ENCODE data around the gene ZBTB17.

Gene ZBTB17

DNA sequence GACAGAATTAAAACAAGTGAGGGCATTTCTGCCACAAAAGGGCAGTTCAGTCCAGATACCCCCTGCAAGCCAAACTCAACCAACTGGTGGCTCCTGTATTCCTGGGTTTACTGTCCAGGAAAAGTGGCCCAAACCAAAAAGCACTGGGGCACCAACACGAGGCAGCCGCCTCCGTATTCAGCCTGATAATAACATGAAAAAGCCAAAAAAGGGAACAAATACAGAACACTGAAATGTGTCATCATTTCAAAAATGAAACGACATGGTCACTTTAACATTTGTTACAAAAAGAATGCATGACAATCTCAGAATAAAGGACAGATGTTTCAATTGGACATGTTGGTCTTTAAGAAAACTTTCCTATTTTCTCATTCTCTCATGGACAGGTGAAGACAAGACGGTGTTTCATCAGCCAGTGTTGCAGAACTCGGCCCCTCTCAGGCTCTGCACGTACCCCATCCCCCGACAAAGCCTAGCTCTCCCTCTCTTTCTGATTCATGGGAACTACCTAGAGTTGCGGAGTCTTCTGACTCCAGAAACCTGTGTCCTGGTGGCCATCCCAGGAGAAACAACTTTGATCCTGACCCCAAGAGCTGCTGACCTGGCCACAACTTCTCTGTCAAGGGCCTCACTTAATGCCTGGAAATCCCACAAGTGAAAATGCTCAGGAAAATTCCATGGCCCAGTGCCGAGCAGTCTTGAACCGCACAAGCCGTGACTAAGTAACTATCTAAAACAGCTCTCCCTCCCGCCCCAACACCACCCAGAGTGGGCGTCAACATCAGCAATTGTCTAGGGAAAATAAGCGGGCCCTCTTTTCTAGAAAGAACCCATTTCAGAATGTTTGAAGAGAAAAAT, 27.1 kb downstream of the ZBTB17 start:
- in situ Hi-C loops (cut with HindIII; ENCODE audit: low sequenced_read_pairs) = no loop called here

DNA sequence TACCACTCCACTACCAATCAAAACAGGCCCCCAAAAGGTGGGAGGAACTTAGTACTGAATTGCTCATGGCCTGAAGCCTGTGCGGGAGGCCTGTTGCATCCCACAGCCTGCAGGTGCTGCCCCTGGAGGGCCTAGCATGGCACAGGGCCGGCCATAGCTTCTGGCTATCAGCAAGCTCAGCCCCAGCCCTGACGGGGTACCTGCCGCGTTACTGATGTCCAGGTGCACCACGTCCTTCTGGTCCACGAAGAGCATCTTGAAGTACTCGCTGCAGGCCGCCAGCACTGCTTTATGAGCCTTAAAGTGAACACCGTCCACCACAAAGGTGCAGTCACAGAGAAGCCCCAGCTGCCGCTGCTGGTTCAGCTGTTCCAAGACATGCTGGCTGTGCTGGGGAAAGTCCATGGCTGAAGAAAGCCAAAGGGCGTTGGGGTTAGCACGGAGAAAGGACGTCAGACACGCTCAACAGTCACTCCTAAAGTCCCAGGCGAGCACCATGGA, 27.8 kb downstream of the ZBTB17 start:
- in situ Hi-C loops (cut with HindIII; ENCODE audit: low sequenced_read_pairs) = no loop called here

GRCh38 chr1:15947382-15948090, 28.4 kb downstream of the ZBTB17 start:
- in situ Hi-C loops (cut with HindIII; ENCODE audit: low sequenced_read_pairs) = no loop called here

DNA sequence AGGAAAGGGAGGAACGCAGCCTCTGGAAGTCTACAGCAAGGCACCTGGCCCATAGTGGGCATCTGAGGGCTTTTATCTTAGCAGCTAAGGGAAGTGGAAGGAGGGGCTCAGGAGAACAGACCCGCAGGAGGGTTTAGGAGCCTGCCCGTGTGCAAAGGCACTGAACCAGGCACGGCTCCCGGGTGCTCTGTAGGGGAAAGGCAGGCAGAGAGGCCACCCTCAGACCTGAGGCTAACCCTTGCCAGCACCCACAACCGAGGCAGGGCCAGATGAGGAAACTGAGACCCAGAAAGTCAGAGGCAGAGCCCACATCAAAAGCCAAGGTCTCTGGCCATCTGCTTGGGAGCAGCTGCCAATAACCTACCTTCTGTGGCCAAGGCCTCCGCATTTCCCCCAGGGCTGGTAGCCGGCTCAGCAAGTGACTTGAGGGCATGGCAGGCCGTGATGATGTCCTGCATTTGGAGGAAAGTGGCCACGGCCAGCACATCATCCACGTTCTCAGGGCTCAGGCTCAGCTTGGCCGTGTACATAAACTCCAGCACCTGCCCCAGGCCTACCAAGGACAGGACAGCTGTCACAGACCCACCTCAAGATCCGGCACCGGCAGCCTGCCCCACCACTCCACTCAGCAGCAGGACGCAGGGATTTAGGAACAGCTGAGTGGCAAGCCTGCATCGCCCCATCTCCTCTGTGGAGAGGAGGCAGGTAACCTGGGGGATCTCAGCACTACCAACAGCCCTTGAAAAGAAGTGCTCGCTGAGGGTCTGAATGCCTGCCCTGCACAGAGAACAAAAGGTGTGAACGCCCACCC, 29.1 kb downstream of the ZBTB17 start:
- in situ Hi-C loops (cut with HindIII; ENCODE audit: low sequenced_read_pairs) = no loop called here

DNA sequence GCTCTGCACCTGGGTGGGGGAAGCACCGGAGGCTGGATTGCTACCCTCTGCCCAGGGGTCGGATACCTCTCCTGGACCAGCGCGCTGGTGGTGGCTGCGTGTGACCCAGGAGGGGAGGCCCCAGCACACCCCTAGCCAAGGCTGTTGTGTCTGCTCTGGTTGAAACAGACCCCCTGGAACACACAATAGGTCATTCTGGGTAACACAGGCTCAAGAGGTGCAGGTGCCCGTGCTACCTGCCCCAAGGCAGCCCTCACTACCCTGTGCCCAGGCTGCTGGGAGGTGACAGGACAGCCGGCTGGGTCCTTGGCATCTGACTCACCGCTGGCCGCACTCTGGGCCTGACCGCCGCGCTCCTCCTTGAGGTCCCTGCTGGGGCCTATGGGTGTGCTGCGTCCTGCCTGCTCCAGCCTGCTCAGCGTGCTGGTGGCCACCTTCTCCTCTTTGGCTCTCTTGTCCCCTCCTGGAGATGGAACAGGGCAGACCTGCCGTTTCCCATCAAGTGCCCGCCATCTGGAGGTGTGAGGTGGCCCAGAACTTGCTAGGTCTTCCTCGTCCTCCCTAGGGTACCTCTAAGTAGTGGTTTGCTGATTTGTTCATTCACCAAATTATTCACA, 30.0 kb downstream of the ZBTB17 start:
- in situ Hi-C loops (cut with HindIII; ENCODE audit: low sequenced_read_pairs) = no loop called here

- in situ Hi-C loops (cut with HindIII; ENCODE audit: low sequenced_read_pairs) = no loop called here
Observed at GRCh38 chr1:15945011-15945831, 30.7 kb downstream of the ZBTB17 start.

GRCh38 chr1:15944308-15945010, 31.4 kb downstream of the ZBTB17 start:
- in situ Hi-C loops (cut with HindIII; ENCODE audit: low sequenced_read_pairs) = no loop called here

DNA sequence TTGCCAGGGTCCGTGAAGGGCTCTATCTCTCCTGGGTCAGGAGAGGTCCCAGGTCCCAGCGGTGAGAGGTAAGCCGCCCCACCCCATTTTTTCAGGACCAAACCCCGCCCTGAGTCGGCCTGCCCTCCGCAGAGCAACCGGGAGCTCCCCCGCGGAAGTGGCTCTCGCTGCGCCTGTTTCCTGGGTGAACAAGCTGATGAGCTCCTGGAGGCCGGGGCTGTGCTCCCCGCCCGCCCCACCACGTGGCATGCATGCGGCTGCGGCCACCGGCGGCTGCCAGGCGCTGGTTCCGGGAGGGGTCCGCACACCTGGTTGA, 32.0 kb downstream of the ZBTB17 start:
- in situ Hi-C loops (cut with HindIII; ENCODE audit: low sequenced_read_pairs) = no loop called here

DNA sequence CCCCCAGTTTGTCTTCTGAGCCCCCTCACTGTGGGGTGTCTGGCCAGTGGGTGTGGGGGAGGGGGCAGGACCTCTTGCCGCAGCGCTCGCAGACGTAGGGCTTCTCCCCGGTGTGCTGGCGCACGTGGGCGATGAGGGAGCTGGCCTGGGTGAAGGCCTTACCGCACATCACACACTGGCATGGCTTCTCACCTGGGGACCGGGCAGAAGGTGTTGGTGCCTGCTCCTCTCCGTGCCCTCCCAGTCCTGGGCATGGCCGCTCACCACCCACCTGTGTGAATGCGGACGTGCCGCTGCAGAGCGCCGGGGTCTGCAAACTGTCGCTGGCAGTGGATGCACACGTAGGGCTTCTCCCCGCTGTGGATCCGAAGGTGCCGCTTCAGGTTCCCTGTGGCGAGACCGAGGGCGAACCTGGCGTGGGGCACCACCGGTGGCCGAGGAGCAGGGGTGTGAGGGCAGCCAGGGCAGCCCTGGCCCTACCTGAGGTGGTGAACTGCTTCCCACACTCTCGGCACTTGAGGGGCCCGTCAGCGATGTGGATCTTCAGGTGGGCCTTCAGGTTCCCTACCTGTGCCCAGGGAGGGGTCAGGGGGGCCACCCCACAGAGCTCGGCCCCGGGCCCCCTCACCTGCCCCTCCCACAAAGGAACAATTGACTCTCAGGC, 32.4 kb downstream of the ZBTB17 start:
- in situ Hi-C loops (cut with HindIII; ENCODE audit: low sequenced_read_pairs) = no loop called here

DNA sequence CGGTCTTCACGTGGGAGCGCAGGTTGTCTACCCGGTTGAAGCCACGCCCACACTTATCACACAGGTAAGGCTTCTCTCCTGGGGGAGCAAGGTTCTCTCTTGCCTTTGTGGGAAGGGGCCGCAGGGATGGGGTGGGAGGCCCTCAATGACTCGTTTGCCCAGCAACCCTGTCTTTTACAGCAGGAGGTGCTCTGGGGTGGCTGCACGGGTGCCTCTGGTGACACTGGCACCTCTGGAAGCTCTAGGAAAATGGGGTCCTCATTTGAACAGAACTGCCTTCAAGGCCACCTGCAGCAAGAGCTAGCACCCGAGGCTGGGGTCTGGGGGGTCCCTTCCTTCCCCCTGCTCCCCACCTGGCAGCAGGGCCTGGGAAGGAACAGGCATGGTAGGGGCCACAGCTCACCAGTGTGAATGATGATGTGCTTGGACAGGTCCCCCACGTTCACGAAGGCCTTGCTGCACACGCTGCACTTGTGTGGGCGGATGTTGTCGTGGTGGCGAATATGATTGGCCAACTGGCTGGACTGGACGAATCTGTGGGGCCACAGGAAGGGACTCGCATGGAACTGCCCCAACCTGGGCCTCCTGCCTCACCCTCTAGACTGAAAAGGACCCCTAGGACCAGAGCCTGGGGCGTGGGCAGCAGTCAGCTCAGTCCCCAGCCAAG, 33.1 kb downstream of the ZBTB17 start:
- in situ Hi-C loops (cut with HindIII; ENCODE audit: low sequenced_read_pairs) = no loop called here

DNA sequence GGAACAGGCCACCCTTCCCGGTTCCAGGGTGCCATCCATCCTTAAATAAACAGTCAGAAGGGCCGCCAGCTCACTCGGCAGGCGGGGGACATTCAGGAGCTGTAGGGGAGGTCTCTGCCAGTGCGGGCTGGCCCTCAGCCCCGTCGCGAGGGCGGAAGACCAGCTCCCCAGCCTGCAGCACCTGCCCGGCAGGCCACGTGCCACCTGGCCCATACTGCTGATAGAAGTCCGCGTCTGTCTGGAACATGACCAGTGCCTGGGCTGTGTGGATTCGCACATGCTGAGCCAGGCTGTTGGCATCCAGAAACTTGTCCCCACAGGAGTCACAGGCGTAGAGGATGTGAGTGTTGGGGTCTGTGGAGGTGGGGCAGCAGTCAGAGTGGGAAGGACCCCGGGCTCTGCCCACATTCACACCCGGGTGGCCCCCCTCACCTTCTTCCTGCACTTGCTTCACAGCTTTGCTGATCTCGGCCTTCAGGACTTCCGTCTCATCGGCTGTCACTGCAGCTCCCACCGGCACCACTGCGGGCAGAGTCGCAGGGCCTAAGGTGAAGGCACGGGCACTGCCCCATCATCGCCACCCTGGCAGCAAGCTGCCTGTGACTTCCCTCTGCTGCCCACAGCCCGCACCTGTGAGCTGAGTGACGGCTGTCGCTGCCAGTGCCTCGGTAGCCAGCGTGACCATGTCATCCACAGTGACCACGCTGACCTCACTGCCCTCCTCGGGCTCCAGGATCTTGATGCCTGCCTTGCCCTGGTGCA, 33.8 kb downstream of the ZBTB17 start:
- in situ Hi-C loops (cut with HindIII; ENCODE audit: low sequenced_read_pairs) = no loop called here

DNA sequence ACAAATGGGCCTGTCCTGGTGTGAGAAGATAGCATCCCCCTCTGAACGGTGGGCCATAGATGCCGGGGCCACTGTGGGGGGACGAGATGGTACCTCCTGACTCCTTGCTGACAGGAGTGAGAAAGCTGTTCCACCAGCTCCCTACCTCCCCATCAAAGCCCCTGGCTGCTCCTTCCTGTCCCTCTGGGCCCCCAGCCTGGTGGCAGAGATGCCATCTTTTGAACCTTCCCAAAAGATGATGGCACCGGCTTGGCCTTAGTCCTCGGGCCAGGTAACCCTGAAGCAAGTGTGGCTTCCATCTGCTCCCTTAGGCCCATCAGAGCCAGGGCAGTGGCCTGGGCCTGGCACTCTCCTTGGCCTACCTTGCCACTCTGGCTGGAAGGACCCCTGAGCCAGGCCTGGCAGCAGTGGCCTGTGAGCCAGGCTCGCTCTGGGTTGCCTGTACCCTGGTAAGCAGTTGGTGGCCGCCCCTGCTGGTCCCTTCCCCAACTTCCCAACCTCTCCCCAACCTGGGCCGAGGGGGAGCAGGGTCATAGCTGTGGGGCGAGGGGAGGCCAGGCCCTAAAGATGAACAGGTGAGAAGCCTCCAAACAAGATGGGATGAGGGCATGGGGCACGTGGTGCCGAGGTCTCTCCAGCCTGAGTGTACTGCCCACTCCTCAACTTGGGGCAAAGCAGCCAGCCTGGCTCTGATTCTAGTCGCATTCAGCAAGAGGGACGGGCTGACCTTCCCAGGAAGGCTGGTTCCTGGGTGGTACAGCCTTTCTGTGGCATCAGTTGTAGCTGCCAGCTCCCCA, 34.7 kb downstream of the ZBTB17 start:
- in situ Hi-C loops (cut with HindIII; ENCODE audit: low sequenced_read_pairs) = no loop called here

DNA sequence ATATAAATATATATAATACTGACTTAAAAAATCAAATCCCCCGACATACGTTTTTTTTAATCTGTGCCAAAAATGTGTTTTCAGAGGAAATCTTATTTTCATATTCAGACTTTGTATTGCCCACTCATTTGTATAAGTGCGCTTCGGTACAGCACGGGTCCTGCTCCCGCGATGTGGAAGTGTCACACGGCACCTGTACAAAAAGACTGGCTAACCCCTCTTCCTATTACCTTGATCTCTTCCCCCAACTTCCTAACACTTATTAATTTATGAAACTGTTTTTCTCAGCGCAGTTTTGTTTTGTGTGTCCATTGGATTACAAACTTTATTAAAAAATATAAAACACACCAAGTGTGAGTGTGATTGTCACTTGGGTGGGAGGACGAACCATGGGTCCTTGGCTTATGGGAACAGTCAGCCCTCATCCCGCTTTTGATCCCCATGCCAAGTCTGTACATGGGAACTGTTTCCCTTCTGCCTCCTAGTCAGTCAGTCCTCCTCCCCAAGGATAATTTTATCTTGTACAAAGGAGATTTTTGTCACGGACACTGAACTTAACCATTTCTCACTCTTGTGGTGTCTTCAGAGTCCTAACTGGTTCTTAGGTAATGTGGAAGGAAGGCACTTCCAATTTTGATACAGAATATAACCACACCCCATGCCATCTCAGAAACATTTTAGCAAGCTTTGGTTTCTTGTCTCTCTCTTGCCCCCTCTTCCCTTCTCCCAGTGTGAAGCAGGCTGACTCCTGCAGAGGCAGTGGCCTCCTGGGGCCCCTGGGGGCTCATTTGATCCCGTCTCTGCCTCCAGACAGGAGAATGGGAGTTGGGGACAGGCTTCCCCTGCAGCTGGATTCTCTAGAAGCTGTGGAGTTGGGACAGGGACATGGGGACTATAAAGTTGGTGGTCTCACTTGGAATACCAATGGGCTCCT, 35.5 kb downstream of the ZBTB17 start:
- in situ Hi-C loops (cut with HindIII; ENCODE audit: low sequenced_read_pairs) = no loop called here

DNA sequence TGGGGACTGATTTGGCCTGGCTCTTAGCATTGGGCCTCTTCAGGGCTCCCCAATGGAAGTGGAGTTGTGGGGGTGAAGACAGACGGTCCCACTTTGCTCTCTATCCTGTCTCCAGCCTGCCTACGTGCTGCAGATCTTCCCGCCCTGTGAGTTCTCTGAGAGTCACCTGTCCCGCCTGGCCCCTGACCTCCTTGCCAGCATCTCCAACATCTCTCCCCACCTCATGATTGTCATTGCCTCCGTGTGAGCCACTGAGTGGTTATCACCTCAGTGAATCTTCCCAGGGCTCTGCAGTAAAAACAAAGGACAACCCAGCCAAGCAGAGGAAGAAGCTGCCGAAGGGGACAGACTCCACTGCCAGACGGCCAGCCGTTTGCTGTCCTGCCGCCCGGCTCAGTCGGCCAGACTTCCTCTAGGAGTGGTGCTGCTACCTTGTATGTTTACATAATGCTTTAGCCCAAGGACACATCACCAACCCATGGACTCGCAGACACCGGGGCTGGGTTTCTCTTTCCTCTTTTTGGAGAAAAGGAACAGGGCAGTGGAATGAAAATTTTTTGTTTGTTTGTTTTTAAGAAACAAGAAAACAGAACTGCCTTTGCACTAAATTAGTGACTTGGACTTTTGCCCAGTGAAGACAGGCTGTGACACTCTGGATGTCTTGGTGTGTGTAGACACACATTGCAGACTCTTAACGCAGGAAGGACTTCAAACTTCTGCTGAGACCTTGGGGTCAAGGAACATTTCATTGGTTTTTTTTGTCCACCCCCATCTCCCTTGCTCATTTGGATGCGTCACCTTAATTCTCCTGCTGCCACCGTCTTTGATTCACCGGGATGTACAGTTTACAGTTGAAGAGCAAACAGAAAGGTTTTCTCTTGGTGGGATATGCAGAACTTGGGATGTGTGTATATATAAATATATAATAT, 36.5 kb downstream of the ZBTB17 start:
- in situ Hi-C loops (cut with HindIII; ENCODE audit: low sequenced_read_pairs) = no loop called here

GRCh38 chr1:15938628-15939161, 37.2 kb downstream of the ZBTB17 start:
- in situ Hi-C loops (cut with HindIII; ENCODE audit: low sequenced_read_pairs) = no loop called here
